ENCODE results near the gene SETD9. TPM values are rescaled to one million over a fixed set of nuclear protein-coding genes. Genes with fewer than 3 reads are reported as not detected.
A peak's percentile ranks its signal among the peaks of the same experiment; 100 is the strongest.

SETD9 gene
- total RNA-seq, 1 donor from 2014 or later, result 11.0 TPM

GRCh38 chr5:56951126-56951945 is 41.9 kb downstream of the SETD9 start:
- peak overlapping the region; percentile 82 for H3K27ac Mint-ChIP-seq
- H3K4me1 Mint-ChIP-seq (ENCODE audit: low read depth), result peaks cover 23% of the 10 kb centered on the region
- DNase-seq (ENCODE audit: low spot score), result peak; percentile 18
- intact Hi-C loops (cut with micrococcal nuclease), result no loop called here
- peaks cover 32% of the 10 kb centered on the region for H3K27me3 Mint-ChIP-seq (ENCODE audit: low read depth)
- peaks cover 18% of the 10 kb centered on the region for H3K36me3 Mint-ChIP-seq (ENCODE audit: low read depth)
- no peaks in the 10 kb centered on the region for H3K9me3 Mint-ChIP-seq
- H3K4me3 Mint-ChIP-seq (ENCODE audit: low read depth), result peak overlapping the region; percentile 97

GRCh38 chr5:56951946-56952691 is 42.7 kb downstream of the SETD9 start, which contains the start of gene MIER3:
TSS of gene MIER3 (minus strand) at chr5:56952123. CDS start at chr5:56952102, 21 bp downstream.
- peaks cover 15% of the 10 kb centered on the region for H3K36me3 Mint-ChIP-seq (ENCODE audit: low read depth)
- DNase-seq (ENCODE audit: low spot score), result peak; percentile 77
- H3K4me1 Mint-ChIP-seq (ENCODE audit: low read depth), result peaks cover 23% of the 10 kb centered on the region
- H3K27ac Mint-ChIP-seq, result peak within 1 kb of the TSS; percentile 82
- H3K27me3 Mint-ChIP-seq (ENCODE audit: low read depth), result peaks cover 40% of the 10 kb centered on the region
- H3K4me3 Mint-ChIP-seq (ENCODE audit: low read depth), result peak within 1 kb of the TSS; percentile 97
- intact Hi-C loops (cut with micrococcal nuclease), result loop anchor here (2.0 kb wide), 1 partner anchor 221 kb away; no protein-coding TSS in a partner anchor
- H3K9me3 Mint-ChIP-seq, result no peaks in the 10 kb centered on the region

GRCh38 chr5:56954262-56954661 is 44.9 kb downstream of the SETD9 start:
- peaks cover 58% of the 10 kb centered on the region for H3K27me3 Mint-ChIP-seq (ENCODE audit: low read depth)
- intact Hi-C loops (cut with micrococcal nuclease), result no loop called here
- no peak overlapping the region for H3K4me3 Mint-ChIP-seq (ENCODE audit: low read depth)
- H3K27ac Mint-ChIP-seq, result no peak overlapping the region
- no peak for DNase-seq (ENCODE audit: low spot score)
- no peaks in the 10 kb centered on the region for H3K9me3 Mint-ChIP-seq
- peaks cover 21% of the 10 kb centered on the region for H3K4me1 Mint-ChIP-seq (ENCODE audit: low read depth)
- H3K36me3 Mint-ChIP-seq (ENCODE audit: low read depth), result peaks cover 8% of the 10 kb centered on the region

GRCh38 chr5:56958595-56958994 is 49.2 kb downstream of the SETD9 start:
- intact Hi-C loops (cut with micrococcal nuclease), result no loop called here
- Mint-ChIP-seq H3K27me3 (ENCODE audit: low read depth) (peaks cover 79% of the 10 kb centered on the region), H3K36me3 (ENCODE audit: low read depth) (no peaks in the 10 kb centered on the region), H3K4me3 (ENCODE audit: low read depth) (no peak overlapping the region), H3K4me1 (ENCODE audit: low read depth) (no peaks in the 10 kb centered on the region), H3K9me3 (no peaks in the 10 kb centered on the region), H3K27ac (no peak overlapping the region)
- no peak for DNase-seq (ENCODE audit: low spot score)

- no peaks in the 10 kb centered on the region for H3K9me3 Mint-ChIP-seq
- no peaks in the 10 kb centered on the region for H3K4me1 Mint-ChIP-seq (ENCODE audit: low read depth)
- H3K36me3 Mint-ChIP-seq (ENCODE audit: low read depth), result no peaks in the 10 kb centered on the region
- no peak overlapping the region for H3K4me3 Mint-ChIP-seq (ENCODE audit: low read depth)
- H3K27me3 Mint-ChIP-seq (ENCODE audit: low read depth), result peaks cover 73% of the 10 kb centered on the region
- no peak for DNase-seq (ENCODE audit: low spot score)
- intact Hi-C loops (cut with micrococcal nuclease), result no loop called here
- no peak overlapping the region for H3K27ac Mint-ChIP-seq
Measured at GRCh38 chr5:56959326-56959725, 49.9 kb downstream of the SETD9 start.

- DNase-seq (ENCODE audit: low spot score), result no peak
- H3K4me1 Mint-ChIP-seq (ENCODE audit: low read depth), result no peaks in the 10 kb centered on the region
- H3K27ac Mint-ChIP-seq, result no peak overlapping the region
- peaks cover 65% of the 10 kb centered on the region for H3K27me3 Mint-ChIP-seq (ENCODE audit: low read depth)
- no peaks in the 10 kb centered on the region for H3K36me3 Mint-ChIP-seq (ENCODE audit: low read depth)
- no peak overlapping the region for H3K4me3 Mint-ChIP-seq (ENCODE audit: low read depth)
- no peaks in the 10 kb centered on the region for H3K9me3 Mint-ChIP-seq
- intact Hi-C loops (cut with micrococcal nuclease), result no loop called here
Measured at GRCh38 chr5:56961746-56962145, 52.4 kb downstream of the SETD9 start.

GRCh38 chr5:56962286-56962685 is 52.9 kb downstream of the SETD9 start:
- no peak for DNase-seq (ENCODE audit: low spot score)
- no peaks in the 10 kb centered on the region for H3K9me3 Mint-ChIP-seq
- H3K4me1 Mint-ChIP-seq (ENCODE audit: low read depth), result no peaks in the 10 kb centered on the region
- intact Hi-C loops (cut with micrococcal nuclease), result no loop called here
- H3K27me3 Mint-ChIP-seq (ENCODE audit: low read depth), result peaks cover 61% of the 10 kb centered on the region
- H3K4me3 Mint-ChIP-seq (ENCODE audit: low read depth), result no peak overlapping the region
- H3K36me3 Mint-ChIP-seq (ENCODE audit: low read depth), result no peaks in the 10 kb centered on the region
- no peak overlapping the region for H3K27ac Mint-ChIP-seq

GRCh38 chr5:56963246-56963645 is 53.9 kb downstream of the SETD9 start:
- Mint-ChIP-seq H3K27ac (no peak overlapping the region), H3K27me3 (ENCODE audit: low read depth) (peaks cover 58% of the 10 kb centered on the region), H3K36me3 (ENCODE audit: low read depth) (no peaks in the 10 kb centered on the region), H3K4me1 (ENCODE audit: low read depth) (no peaks in the 10 kb centered on the region), H3K9me3 (no peaks in the 10 kb centered on the region), H3K4me3 (ENCODE audit: low read depth) (no peak overlapping the region)
- no peak for DNase-seq (ENCODE audit: low spot score)
- intact Hi-C loops (cut with micrococcal nuclease), result no loop called here

- H3K4me3 Mint-ChIP-seq (ENCODE audit: low read depth), result no peak overlapping the region
Measured at GRCh38 chr5:56964173-56964572, 54.8 kb downstream of the SETD9 start.

More at GRCh38 chr5:56964173-56964572, 54.8 kb downstream of the SETD9 start:
- no peaks in the 10 kb centered on the region for H3K9me3 Mint-ChIP-seq
- no peaks in the 10 kb centered on the region for H3K36me3 Mint-ChIP-seq (ENCODE audit: low read depth)
- peaks cover 54% of the 10 kb centered on the region for H3K27me3 Mint-ChIP-seq (ENCODE audit: low read depth)
- DNase-seq (ENCODE audit: low spot score), result no peak
- intact Hi-C loops (cut with micrococcal nuclease), result no loop called here
- no peaks in the 10 kb centered on the region for H3K4me1 Mint-ChIP-seq (ENCODE audit: low read depth)
- H3K27ac Mint-ChIP-seq, result no peak overlapping the region

Other genes starting within 250 kb of the SETD9 start
- 19.9 and 20.7 TPM in 2 replicates for gene MAP3K1, start 94.0 kb upstream of the SETD9 start, total RNA-seq
- gene MIER3, start 42.5 kb downstream of the SETD9 start, total RNA-seq, result 24.1 and 28.3 TPM in 2 replicates